Stimulated activated CD8-positive, alpha-beta memory T cell treated with anti-CD3 and anti-CD28 coated beads, Interleukin-4, amount 100 ng/mL, for 24 hours (primary cell): ENCODE measurements around the gene TFB1M.
"Not testable (repeated sequence)": the region's sequence is repeated elsewhere in the genome, so short reads cannot be mapped to it uniquely, and the experiment has no call there.

Source experiments
- DNase-seq: peaks from one replicate; pipeline ENCODE4 v3.0.0-alpha.2; 2020; ENCODE audit warnings: low read depth

The TFB1M gene

DNA sequence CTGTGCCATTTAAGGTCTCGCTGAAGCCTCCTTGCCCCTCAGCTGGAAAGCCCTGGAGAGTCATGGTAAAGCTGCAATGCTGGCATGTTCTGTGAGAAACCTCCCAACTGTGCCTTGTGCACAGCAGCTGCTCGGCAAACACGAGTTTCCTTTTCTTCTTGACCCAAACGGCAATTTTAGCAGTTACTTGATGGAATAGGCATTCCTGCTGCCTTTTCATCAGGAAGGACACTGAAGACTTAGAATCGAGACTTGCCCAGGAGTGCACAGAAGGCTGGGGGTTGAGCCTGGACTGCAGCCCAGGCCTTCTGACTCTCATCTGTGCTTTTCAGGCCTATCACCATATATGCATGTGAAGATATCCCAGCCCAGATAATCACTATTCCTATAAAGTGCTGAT, 79.2 kb downstream of the TFB1M start:
- DNase-seq = no peak

GRCh38 chr6:155234687-155235086, 79.6 kb downstream of the TFB1M start:
- DNase-seq = no peak

DNA sequence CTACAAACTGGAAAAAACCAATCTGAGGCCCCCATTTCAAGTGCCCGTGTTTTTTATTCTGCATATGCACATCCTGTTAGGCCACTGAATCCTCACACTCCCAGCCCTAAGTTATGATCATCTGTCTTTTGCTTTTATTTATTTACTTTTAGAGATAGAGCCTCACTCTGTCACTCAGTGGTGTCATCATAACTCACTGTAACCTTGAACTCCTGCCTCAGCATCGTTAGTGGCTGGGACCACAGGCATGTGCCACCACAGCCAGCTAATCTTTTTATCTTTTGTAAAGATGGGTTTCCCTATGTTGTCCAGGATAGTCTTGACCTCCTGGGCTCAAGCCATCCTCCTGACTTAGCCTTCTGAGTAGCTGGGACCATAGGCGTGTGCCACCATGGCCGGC, 80.1 kb downstream of the TFB1M start:
- no peak for DNase-seq

DNA sequence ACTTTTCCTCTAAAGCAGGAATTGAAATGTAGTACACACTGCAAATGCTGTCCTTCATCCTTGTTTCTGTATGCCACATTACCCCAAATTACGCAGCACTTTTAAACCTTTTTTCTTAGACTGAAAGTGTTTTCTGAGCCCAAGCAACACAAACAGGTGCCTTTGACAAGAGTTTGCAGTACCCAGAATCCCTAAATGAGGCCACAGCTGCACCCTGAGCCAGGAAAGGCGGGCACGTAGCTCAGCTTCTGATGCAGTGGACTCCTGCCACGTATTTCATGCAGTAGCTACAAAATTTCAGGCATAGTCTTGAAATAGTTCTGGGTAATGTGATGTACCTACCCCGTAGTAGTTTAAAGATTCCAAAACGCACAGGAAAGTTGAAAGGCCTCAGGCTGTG, 81.4 kb downstream of the TFB1M start:
- DNase-seq = no peak

GRCh38 chr6:155230975-155231374, 83.3 kb downstream of the TFB1M start:
- not testable (repeated sequence) for DNase-seq

- DNase-seq = no peak
Observed at GRCh38 chr6:155228546-155229166, 85.6 kb downstream of the TFB1M start.

GRCh38 chr6:155227046-155227445, 87.2 kb downstream of the TFB1M start:
- no peak for DNase-seq

GRCh38 chr6:155224618-155225017, 89.7 kb downstream of the TFB1M start:
- DNase-seq = no peak

DNA sequence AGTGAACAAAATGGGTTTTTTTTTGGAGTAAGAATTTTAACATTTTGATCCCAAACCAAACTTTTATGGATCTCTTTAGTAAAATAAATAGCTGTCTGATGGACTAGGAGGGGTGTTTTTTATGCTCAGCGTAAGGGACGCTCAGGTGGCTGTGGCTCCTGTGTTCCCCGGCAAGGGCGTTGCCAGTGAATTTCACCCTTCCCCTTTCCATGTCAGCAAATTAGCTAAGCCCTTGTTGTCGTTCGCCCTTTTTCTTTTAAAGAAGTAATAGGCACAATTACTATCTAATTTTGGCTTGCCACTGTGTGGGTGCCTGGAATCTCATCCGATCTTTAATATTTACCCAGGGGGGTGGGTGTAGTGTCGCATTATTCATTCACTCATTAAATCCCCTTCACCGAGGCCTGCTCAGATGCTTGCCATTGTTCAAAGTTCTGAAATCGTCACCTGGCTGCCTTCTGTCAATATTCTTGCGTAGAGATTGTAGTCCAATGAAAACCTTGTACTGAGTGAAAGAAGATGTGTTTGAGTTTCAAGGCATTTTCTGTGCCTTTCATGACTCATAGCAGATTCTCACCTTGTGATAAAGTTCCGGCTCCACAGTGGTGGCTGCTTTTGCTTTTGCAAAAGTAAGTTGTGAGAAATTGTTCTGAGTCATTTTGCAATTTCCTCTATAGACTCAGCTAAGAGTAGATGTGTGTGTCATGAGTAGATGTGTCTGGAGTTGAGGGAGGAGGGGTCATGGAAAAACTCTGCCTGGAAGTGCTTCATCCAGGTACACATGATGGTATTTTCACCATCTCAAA, 90.4 kb downstream of the TFB1M start:
- DNase-seq = peak; percentile 16

GRCh38 chr6:155222506-155222905, 91.8 kb downstream of the TFB1M start:
- DNase-seq = no peak

GRCh38 chr6:155221086-155221485, 93.2 kb downstream of the TFB1M start:
- DNase-seq = no peak

- no peak for DNase-seq
Observed at GRCh38 chr6:155219858-155220301, 94.4 kb downstream of the TFB1M start.

DNA sequence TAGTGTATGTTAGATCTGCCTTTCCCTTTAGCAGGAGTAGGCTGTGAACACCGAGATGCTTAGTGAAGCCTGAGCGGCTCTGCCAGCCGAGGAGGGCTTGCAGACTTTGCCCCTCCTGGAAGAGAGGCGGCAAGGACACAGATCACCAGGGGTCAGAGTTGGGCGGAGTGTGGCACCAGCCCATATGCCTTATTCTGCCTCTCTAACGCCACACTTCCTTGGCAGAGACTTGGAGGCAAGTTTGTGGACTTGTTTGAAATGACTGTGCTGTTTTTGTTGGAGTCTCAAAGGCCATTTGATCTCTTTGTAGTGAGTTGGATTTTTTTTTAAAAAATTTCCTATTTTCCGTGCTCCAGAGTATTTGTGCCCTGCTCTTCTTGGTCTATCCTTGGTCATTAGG, 95.0 kb downstream of the TFB1M start:
- DNase-seq = no peak

DNA sequence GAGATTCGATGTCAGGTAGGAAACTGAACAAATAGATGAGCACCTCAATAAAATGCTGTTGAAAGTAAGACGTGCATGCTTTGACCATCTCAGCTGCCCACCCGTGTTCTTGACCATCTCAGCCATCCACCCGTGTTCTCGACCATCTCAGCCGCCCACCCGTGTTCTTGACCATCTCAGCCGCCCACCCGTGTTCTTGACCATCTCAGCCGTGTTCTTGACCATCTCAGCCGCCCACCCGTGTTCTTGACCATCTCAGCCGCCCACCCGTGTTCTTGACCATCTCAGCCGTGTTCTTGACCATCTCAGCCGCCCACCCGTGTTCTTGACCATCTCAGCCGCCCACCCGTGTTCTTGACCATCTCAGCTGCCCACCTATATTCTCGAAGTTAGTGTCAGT, 95.6 kb downstream of the TFB1M start:
- DNase-seq = not testable (repeated sequence)

DNA sequence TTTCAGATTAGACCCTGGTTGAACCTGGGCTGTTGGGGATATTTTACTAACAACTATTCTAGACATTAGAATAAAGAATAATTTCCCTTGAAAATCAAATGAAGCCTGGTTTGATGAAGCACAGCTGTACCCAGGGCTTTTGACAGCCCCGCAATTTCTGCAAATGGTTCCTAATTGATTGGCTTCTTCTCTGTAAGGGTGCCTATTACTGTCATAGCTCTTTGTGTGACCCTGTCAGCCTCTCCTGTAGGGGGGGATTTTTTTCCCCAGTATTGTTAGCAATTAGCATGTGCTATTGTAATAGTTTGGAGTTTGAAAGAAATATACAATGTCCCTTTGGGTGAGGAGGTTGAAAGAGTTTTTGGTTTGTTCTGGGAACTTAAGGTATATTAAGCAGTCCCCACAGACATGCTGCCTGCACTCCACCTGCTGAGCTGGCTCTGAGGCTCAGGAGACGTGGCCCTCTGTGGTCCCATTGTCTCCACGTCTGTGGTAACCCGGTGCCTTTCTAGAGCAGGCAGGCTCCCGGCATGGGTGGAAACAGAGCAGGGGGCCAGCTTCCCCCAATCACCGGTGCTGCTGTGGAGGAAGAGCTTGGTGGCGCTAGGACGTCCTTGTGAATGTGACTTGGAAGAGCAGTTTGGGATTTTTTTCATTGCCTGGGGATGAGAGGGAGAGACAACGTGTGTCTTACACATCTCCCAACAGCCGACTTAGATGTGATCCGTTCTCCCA, 97.8 kb downstream of the TFB1M start:
- no peak for DNase-seq

DNA sequence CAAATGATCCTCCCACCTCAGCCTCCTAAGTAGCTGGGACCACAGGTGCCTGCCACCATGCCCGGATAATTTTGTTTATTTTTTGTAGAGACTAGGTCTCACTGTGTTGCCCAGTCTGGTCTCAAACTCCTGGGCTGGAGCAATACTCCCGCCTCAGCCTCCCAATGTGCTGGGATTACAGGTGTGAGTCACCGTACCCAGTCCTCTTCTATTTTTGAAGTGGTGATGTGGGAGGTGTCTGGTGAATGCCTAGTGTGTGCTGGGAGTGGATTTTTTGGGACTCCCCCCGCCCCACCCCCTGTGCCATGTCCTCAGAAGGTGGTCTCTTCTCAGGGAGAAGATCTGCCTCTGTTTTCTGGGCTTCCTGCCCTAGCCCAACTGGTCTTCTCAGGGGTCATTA, 98.4 kb downstream of the TFB1M start:
- DNase-seq = no peak

GRCh38 chr6:155213611-155214372, 100.5 kb downstream of the TFB1M start:
- DNase-seq = no peak

GRCh38 chr6:155212616-155213380, 101.5 kb downstream of the TFB1M start:
- no peak for DNase-seq

- no peak for DNase-seq
Observed at GRCh38 chr6:155212106-155212505, 102.2 kb downstream of the TFB1M start.

DNA sequence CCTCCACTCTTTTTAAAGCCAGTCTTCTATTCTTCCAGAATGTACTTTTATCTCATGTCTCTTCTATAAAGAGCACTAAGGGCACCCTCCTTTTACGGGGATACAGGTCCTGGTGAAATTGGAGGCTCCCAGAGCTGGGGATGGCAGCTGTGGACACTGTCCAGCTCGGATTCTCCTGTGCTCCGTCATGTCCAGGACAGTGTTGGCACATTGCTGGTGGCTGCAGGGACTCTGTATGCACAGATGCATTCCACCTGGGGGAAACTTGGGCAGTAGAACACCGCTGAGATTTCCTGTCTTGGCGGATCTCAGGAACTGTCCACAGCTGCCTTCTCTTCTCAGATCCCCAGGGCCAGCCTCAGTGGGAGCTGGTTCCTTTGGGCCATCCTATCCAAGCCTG, 107.1 kb downstream of the TFB1M start:
- no peak for DNase-seq
